WI38 (cell line): ENCODE measurements around the gene AHDC1.
A peak's percentile ranks its signal among the peaks of the same experiment; 100 is the strongest.

Experiments
- H3K4me3 ChIP-seq: 2 replicates; pipeline ENCODE4 v1.5.1; 2011; ENCODE audit warnings: low read depth, mild to moderate bottlenecking, control low read depth, low read length
- CTCF ChIP-seq: IDR thresholded peaks from 2 replicates; pipeline ENCODE4 v1.5.1; 2012; ENCODE audit warnings: low read depth, mild to moderate bottlenecking, control low read depth, low read length

Gene AHDC1

DNA sequence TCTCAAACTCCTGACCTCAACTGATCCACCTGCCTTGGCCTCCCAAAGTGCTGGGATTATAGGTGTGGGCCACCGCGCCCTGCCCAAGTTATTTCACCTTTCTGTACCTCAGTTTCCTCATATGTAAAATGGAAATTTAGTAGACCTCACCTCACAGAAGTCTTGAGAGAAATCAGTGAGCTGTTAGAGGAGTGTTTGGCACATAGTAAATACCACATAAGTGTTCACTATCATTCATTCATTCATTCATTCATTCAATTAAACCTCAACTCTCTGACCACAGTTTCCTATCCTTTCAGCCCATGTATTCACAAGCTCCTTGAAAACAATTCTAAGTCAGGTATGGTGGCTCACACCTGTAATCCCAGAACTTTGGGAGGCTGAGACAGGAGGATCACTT, 34.9 kb upstream of the AHDC1 start:
- TF ChIP-seq CTCF: no peak

DNA sequence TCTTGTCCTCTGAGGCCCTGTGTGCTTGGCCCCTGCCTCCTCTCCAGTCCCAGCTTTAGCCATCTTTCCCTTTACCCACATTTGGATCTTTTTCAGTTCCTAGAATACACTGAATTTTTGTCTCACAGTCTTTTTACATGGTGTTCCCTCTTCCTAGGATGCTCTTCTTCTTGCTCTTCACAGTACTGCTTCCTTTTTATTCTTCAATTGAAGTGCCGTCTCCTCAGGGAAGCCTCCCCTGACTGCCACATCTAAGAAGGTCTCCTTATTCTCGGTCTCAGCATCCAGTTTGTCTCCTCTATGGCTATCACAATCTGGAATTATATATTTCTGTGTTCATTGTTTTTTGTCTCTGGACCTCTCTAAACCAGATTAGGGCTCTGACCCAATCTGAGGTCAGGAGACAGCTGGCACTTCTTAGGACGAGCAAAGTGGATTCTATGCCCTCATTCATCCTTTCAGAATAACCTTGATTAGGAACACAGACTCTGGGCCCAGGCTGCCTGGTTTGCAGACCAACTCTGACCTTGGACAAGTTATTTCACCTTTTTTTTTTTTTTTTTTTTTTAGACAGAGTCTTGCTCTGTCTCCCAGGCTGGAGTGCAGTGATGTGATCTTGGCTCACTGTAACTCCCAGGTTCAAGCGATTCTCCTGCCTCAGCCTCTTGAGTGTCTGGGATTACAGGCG, 34.2 kb upstream of the AHDC1 start:
- no peak overlapping the region for H3K4me3 ChIP-seq
- TF ChIP-seq CTCF: no peak

More for the DNA sequence above, 34.9 kb upstream of the AHDC1 start:
- no peak overlapping the region for H3K4me3 ChIP-seq

DNA sequence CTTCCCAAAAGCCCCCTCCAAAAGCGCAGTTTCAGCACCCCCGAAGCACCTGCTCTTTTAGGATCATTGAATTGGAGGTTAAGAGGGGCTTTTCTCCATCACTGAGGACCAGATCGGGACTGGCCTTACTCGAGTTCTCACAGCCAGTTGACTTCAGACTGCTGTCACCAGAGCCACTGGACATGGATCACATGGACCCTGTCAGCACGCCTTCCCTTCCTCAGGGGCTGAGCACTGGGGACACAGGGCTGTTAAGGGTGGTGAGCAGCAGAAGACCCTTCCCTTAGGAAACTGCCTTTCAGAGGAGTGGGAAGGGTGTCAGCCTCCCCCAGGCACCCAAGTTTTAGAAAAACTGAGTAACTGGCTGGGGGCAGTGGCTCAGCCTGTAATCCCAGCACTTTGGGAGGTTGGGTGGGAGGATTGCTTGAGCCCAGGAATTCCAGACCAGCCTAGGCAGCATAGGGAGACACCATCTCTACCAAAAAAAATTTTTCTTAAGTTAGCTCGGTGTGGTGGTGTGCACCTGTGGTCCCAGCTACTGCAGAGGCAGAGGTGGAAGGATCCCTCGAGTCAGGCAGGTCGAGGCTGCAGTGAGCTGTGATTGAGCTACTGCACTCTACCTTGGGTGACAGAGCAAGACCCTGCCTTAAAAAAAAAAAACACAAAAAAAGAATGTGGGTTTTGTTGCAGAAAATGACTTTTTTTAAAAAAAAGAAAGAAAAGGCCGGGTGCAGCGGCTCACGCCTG, 31.6 kb upstream of the AHDC1 start:
- no peak overlapping the region for H3K4me3 ChIP-seq
- no peak for TF ChIP-seq CTCF

DNA sequence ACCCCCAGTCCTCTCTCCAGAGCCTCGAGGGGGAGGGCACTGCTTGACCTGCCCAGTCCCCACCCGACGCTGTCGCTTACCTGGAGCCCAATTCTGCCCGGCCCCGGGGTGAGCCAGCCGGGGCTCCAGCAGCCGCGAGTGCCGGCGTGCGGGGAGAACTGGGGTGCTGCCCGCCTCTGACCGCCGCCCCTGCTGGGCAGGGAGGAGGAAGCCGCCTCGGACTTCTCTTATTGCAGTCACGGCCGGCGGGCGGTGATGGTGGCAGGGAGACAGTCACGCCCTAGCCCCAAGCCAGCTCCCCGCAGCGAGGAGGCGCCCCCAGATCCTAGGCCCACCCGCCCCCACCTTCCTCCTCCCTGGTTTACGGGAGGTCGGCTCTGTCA, 31.0 kb upstream of the AHDC1 start, which contains the start of gene FGR:
TSS of gene FGR (minus strand) at position 201 of the 383 bp plus-strand sequence. CDS start 11,269 bp downstream, outside the sequence.
- no peak for TF ChIP-seq CTCF
- peak within 1 kb of the TSS; percentile 22 for H3K4me3 ChIP-seq

- peak overlapping the region; percentile 22 for H3K4me3 ChIP-seq
- TF ChIP-seq CTCF: no peak
These were observed 30.4 kb upstream of the AHDC1 start for GRCh38 chr1:27634177-27634984.

DNA sequence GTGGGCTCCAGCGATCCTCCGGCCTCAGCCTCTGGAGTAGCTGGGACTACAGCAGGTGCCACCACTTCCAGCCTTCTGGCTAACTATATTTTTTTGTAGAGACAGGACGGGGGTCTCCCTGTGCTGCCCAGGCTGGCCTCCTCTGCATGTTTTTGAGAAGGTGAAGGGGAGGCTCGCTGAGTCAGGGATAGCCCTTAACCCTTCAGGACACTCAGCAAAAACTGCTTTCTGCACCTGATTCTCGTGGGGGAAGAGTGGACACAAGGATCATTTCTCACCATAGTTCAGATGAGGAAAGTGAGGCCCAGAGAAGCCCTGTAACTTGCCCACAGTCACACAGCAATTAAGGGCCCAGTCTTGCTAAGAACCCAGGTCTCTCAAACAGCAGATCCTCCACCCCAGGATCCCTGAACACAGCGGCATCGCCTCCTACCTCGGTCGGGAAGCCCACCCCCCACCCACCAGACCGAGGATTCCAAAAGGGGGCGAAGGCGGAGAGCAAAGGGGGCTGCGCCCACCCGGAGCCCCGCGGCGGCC, 29.8 kb upstream of the AHDC1 start:
- H3K4me3 ChIP-seq: peak overlapping the region; percentile 22
- TF ChIP-seq CTCF: no peak
